Erythroblast (primary cell): Measurements from ENCODE around the gene CD48.

Source experiments
- GATA1 ChIP-seq: IDR thresholded peaks from 2 replicates; pipeline ENCODE4 v1.6.1; 2011; ENCODE audit warnings: low read depth, mild to moderate bottlenecking, control low read depth, low read length, moderate library complexity
- POLR2A ChIP-seq: IDR thresholded peaks from 2 replicates; pipeline ENCODE4 v1.6.1; 2011; ENCODE audit warnings: mild to moderate bottlenecking, low read length

- no peak for TF ChIP-seq POLR2A
- TF ChIP-seq GATA1: no peak
Measured at GRCh38 chr1:160669276-160669675, 42.3 kb downstream of the CD48 start.
